ENCODE data around the gene ACTR6. TPM values are rescaled to one million over a fixed set of nuclear protein-coding genes. Genes with fewer than 3 reads are reported as not detected.

ACTR6 gene
- total and polyA plus RNA-seq, 9 donors = 13.4 to 28.0 (median 19.8) TPM

DNA sequence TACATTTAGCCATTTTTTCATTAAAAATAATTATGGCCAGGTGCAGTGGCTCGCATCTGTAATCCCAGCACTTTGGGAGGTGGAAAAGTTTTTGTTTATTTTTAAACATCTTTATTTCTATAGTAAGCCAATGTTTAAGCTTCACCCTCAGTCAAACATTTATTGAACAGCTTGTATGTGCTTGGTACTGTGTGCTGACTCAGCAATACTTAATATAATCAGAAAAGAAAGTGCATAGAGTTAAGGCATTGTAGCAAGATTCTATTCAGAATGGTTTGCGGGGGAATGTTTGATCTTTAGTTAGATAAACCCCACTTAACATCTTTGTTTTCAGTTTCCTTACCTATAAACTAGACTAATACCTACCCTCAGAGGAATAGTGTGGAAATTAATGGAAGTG, 11.1 kb downstream of the ACTR6 start:
- no peak for DNase-seq
- H3K27ac ChIP-seq = no peak overlapping the region
- no peak overlapping the region for H3K4me3 ChIP-seq
- H3K36me3 ChIP-seq = no peaks in the 10 kb centered on the region
- TF ChIP-seq, protein P1, sequence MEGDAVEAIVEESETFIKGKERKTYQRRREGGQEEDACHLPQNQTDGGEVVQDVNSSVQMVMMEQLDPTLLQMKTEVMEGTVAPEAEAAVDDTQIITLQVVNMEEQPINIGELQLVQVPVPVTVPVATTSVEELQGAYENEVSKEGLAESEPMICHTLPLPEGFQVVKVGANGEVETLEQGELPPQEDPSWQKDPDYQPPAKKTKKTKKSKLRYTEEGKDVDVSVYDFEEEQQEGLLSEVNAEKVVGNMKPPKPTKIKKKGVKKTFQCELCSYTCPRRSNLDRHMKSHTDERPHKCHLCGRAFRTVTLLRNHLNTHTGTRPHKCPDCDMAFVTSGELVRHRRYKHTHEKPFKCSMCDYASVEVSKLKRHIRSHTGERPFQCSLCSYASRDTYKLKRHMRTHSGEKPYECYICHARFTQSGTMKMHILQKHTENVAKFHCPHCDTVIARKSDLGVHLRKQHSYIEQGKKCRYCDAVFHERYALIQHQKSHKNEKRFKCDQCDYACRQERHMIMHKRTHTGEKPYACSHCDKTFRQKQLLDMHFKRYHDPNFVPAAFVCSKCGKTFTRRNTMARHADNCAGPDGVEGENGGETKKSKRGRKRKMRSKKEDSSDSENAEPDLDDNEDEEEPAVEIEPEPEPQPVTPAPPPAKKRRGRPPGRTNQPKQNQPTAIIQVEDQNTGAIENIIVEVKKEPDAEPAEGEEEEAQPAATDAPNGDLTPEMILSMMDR (IDR thresholded peaks at IDR 0.05) = no peak
- no peak for TF ChIP-seq EP300 (IDR thresholded peaks at IDR 0.05)
- no peak for TF ChIP-seq POLR2A (IDR thresholded peaks at IDR 0.05)
- no peaks in the 10 kb centered on the region for H3K4me1 ChIP-seq (ENCODE audit: insufficient read depth)
- H3K9me3 ChIP-seq = no peaks in the 10 kb centered on the region
- intact Hi-C loops (cut with DNase I) = no loop called here
- WGBS, 3 donors = 92 to 98% (median 97%) methylated on average over 2 of the region's 2 CpGs
- H3K27me3 ChIP-seq = no peaks in the 10 kb centered on the region

DNA sequence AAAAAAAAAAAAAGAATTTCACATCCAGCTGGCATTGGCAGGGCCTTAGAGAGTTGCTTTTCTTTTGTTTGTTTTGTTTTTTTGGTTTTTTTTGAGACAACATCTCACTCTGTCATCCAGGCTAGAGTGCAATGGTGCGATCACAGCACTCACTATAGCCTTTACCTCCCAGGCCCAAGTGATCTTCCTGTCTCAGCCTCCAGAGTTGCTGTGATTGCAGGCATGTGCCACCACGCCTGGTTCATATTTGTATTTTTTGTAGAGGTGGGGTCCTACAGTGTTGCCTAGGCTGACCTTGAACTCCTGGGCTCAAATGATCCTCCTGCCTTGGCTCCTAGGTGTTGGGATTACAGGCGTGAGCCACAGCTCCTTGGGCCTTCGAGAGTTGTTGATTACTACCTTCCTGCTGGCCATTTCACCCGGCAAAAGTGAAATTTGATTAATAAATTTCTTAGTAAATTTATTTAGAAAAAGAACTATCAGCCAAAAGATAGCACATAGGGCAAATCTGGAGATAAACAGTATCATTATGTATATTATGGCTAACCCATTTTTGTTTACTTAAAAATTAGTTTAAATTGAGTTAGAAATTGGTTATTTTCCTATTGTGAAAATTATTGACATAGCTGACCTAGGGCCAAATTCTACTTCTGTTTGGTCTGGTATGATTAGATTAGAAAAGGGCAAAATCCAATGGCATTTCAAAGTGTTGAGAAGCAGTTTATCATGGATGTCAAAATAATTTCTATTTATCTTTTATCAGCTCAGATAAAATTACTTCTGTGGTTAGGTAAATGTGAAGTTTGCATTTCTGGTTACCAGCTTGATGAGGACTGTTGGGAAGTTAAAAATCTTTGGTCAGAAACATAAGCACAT, 12.6 kb downstream of the ACTR6 start:
- intact Hi-C loops (cut with DNase I) = no loop called here
- no peaks in the 10 kb centered on the region for H3K36me3 ChIP-seq
- no peak for DNase-seq
- H3K4me1 ChIP-seq (ENCODE audit: insufficient read depth) = no peaks in the 10 kb centered on the region
- no peak overlapping the region for H3K4me3 ChIP-seq
- TF ChIP-seq EP300 (IDR thresholded peaks at IDR 0.05) = no peak
- no peak for TF ChIP-seq POLR2A (IDR thresholded peaks at IDR 0.05)
- TF ChIP-seq, protein P1 (IDR thresholded peaks at IDR 0.05) = no peak
- H3K27me3 ChIP-seq = no peaks in the 10 kb centered on the region
- H3K27ac ChIP-seq = no peak overlapping the region
- no peaks in the 10 kb centered on the region for H3K9me3 ChIP-seq
- WGBS, 3 donors = 78 to 94% (median 89%) methylated on average over 5 of the region's 5 CpGs

DNA sequence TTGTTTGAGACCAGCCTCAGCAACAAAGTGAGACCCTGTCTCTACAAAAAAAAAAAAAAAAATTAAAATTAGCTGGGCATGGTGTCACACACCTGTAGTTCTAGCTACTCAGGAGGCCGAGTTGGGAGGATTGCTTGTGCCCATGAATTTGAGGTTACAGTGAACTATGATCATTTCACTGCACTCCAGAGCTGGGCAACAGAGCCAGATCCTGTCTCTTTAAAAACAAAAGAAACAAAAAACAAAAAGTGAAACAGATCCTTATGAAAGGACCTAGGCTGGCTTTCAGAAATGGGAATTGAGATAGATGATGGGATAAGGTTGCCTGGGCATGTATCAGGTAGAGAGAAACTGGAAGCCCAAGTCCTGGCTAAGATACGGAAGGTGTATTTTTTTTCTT, 13.9 kb downstream of the ACTR6 start:
- Histone ChIP-seq H3K9me3 (no peaks in the 10 kb centered on the region), H3K27ac (no peak overlapping the region), H3K4me1 (ENCODE audit: insufficient read depth) (no peaks in the 10 kb centered on the region), H3K4me3 (no peak overlapping the region), H3K27me3 (no peaks in the 10 kb centered on the region), H3K36me3 (no peaks in the 10 kb centered on the region)
- WGBS, 3 donors = 96 to 97% (median 96%) methylated on average over 2 of the region's 2 CpGs
- intact Hi-C loops (cut with DNase I) = no loop called here
- TF ChIP-seq, protein P1 (IDR thresholded peaks at IDR 0.05) = no peak
- TF ChIP-seq POLR2A (IDR thresholded peaks at IDR 0.05) (no peak), EP300 (IDR thresholded peaks at IDR 0.05) (no peak)
- no peak for DNase-seq

DNA sequence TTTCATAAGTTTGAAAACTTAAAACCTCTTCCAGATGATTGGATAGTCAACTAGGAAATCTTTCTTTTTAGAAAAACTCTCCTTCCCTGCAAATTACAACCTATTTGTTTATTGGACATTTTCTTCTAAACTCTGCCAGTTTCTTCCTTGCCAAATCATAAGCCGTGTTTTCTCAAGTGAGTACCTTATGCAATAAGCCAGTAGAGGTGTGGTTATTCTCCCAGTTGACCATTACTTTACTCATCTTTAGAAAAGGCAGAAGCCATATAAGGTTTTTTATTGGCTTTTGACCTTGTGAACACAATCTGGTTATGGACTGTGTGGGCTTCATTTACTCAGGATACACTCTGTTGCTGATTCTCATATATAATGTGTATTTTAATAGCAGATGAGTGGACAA, 14.6 kb downstream of the ACTR6 start:
- Histone ChIP-seq H3K36me3 (no peaks in the 10 kb centered on the region), H3K4me1 (ENCODE audit: insufficient read depth) (no peaks in the 10 kb centered on the region), H3K9me3 (no peaks in the 10 kb centered on the region), H3K27me3 (no peaks in the 10 kb centered on the region), H3K4me3 (no peak overlapping the region), H3K27ac (no peak overlapping the region)
- no peak for DNase-seq
- WGBS, 3 donors = 61 to 88% (median 77%) methylated on average over 1 of the region's 1 CpG
- no peak for TF ChIP-seq POLR2A (IDR thresholded peaks at IDR 0.05)
- TF ChIP-seq EP300 (IDR thresholded peaks at IDR 0.05) = no peak
- TF ChIP-seq, protein P1 (IDR thresholded peaks at IDR 0.05) = no peak
- intact Hi-C loops (cut with DNase I) = no loop called here
